ENCODE data around the gene TMC1.

Gene TMC1

DNA sequence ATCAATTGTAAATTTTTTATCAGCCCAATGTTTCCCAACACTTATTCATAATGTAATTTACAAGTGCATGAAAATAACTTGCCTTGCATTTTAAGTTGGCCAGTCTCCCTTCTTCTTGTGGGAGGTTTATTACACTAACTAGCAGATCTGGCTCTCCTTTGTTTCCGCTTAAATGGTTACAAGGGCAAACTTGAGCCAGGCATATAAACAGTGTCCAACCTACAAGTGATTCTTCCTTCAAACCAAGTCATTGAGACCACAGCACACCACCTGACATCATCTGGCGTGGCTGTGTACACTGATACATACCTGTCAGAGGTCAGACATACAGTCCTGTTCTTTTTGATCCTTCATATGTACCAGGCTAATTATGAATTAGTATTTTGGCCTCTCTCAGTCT, 351.3 kb downstream of the TMC1 start:
- FAIRE-seq (no peak), DNase-seq (ENCODE audit: insufficient read length) (no peak)
- TF ChIP-seq TAF1 (IDR thresholded peaks at IDR 0.05; ENCODE audit: borderline replicate concordance, low read depth, low read length), result no peak
- no peak for TF ChIP-seq POLR2AphosphoS5 (IDR thresholded peaks at IDR 0.05; ENCODE audit: low read depth, low read length)
- TF ChIP-seq POLR2A (IDR thresholded peaks at IDR 0.05; ENCODE audit: low read depth, low read length), result no peak

- no peak for TF ChIP-seq POLR2A (IDR thresholded peaks at IDR 0.05; ENCODE audit: low read depth, low read length)
- no peak for TF ChIP-seq TAF1 (IDR thresholded peaks at IDR 0.05; ENCODE audit: borderline replicate concordance, low read depth, low read length)
- no peak for TF ChIP-seq POLR2AphosphoS5 (IDR thresholded peaks at IDR 0.05; ENCODE audit: low read depth, low read length)
- FAIRE-seq (no peak), DNase-seq (ENCODE audit: insufficient read length) (no peak)
Observed at GRCh38 chr9:72873456-72873855, 352.0 kb downstream of the TMC1 start.

GRCh38 chr9:72874344-72874743, 352.9 kb downstream of the TMC1 start:
- FAIRE-seq (no peak), DNase-seq (ENCODE audit: insufficient read length) (no peak)
- no peak for TF ChIP-seq POLR2A (IDR thresholded peaks at IDR 0.05; ENCODE audit: low read depth, low read length)
- TF ChIP-seq TAF1 (IDR thresholded peaks at IDR 0.05; ENCODE audit: borderline replicate concordance, low read depth, low read length), result no peak
- TF ChIP-seq POLR2AphosphoS5 (IDR thresholded peaks at IDR 0.05; ENCODE audit: low read depth, low read length), result no peak

GRCh38 chr9:72875221-72875620, 353.8 kb downstream of the TMC1 start:
- DNase-seq (ENCODE audit: insufficient read length), result no peak
- FAIRE-seq, result no peak
- TF ChIP-seq TAF1 (IDR thresholded peaks at IDR 0.05; ENCODE audit: borderline replicate concordance, low read depth, low read length) (no peak), POLR2AphosphoS5 (IDR thresholded peaks at IDR 0.05; ENCODE audit: low read depth, low read length) (no peak), POLR2A (IDR thresholded peaks at IDR 0.05; ENCODE audit: low read depth, low read length) (no peak)

DNA sequence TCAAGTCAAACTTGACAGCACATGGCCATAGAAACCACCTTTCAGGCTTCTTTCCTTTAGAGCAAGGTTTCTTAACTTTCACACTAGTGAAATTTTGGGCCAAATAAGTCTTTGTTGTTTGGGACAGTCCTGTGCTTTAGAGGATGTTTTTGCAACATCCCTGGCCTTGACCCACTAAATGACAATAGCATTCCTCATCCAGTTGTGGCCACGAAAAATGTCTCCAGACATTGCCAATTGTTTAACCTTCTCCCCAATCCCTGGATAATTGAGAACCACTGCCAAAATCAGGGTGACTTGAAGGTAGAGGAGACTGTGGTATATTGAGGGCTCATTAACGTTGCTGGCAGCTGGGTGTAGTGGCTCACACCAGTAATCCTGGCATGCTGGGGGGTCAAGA, 359.4 kb downstream of the TMC1 start:
- FAIRE-seq, result no peak
- DNase-seq (ENCODE audit: insufficient read length), result no peak
- TF ChIP-seq POLR2A (IDR thresholded peaks at IDR 0.05; ENCODE audit: low read depth, low read length), result no peak
- no peak for TF ChIP-seq TAF1 (IDR thresholded peaks at IDR 0.05; ENCODE audit: borderline replicate concordance, low read depth, low read length)
- TF ChIP-seq POLR2AphosphoS5 (IDR thresholded peaks at IDR 0.05; ENCODE audit: low read depth, low read length), result no peak

DNA sequence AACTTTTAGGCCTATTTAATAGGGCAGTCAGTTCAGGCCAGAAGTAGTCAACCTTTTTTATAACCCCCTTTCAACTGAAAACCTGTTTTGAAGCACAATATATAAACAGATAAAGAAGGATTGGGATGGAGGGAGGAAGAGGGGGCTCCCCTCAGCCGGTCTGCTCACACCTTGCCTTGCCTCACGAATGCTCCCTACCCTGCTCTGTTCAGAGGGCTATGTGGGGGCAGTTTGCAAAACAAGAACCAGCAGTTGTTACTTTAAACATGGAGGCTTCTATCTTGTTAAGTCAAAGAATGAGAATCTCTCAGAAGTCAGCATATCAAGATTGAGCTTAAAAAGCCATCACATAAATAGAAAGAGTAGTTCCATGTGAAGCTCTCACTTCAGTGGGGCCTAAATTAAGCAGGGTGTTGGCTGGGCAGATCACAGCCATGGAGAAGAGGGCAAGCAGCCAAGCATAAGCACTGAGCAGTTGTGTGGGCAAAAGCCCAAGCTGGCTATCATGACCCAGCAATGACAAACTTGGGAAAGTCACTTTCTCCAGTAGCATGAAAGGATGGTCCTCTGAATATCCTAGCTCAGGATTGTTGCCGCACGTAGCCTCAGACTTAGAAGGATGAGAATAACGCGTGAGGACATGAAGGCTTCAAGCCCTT, 360.8 kb downstream of the TMC1 start:
- DNase-seq (ENCODE audit: insufficient read length), result no peak
- FAIRE-seq, result no peak
- TF ChIP-seq TAF1 (IDR thresholded peaks at IDR 0.05; ENCODE audit: borderline replicate concordance, low read depth, low read length) (no peak), POLR2A (IDR thresholded peaks at IDR 0.05; ENCODE audit: low read depth, low read length) (no peak), POLR2AphosphoS5 (IDR thresholded peaks at IDR 0.05; ENCODE audit: low read depth, low read length) (no peak)

GRCh38 chr9:72883875-72884274, 362.5 kb downstream of the TMC1 start:
- FAIRE-seq, result no peak
- TF ChIP-seq POLR2A (IDR thresholded peaks at IDR 0.05; ENCODE audit: low read depth, low read length) (no peak), TAF1 (IDR thresholded peaks at IDR 0.05; ENCODE audit: borderline replicate concordance, low read depth, low read length) (no peak), POLR2AphosphoS5 (IDR thresholded peaks at IDR 0.05; ENCODE audit: low read depth, low read length) (no peak)
- no peak for DNase-seq (ENCODE audit: insufficient read length)

DNA sequence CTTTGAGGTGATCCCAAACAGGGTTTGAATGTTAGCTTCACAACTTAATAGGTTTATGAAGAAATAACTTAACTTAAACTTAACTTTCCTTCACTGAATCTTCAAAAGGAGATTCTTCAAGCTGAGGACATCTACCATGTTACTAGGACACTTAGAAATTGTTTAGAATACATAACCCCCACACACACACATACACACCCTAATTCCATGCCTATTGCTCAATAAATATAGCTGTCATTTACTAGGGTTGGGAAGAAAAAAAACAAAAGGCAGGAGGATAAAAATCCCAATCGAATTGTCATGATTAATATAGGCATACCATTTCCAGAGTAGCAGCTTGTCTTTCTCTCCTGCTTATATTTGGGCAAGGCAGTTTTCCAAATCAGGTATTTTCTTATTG, 363.1 kb downstream of the TMC1 start:
- TF ChIP-seq POLR2A (IDR thresholded peaks at IDR 0.05; ENCODE audit: low read depth, low read length) (no peak), POLR2AphosphoS5 (IDR thresholded peaks at IDR 0.05; ENCODE audit: low read depth, low read length) (no peak), TAF1 (IDR thresholded peaks at IDR 0.05; ENCODE audit: borderline replicate concordance, low read depth, low read length) (no peak)
- FAIRE-seq, result no peak

More for the DNA sequence above, 363.1 kb downstream of the TMC1 start:
- DNase-seq (ENCODE audit: insufficient read length), result no peak

Data from GM12892 (cell line).